GM19463 (cell line): Measurements from ENCODE around the gene AMACR.

Experiments used
- ATAC-seq: cut with Tn5 transposase; IDR thresholded peaks from one replicate; pipeline ENCODE4 v1.9.1; 2021; ENCODE audit warnings: mild to moderate bottlenecking, moderate library complexity; ENCODE audit not compliant: unreplicated experiment

Gene AMACR

DNA sequence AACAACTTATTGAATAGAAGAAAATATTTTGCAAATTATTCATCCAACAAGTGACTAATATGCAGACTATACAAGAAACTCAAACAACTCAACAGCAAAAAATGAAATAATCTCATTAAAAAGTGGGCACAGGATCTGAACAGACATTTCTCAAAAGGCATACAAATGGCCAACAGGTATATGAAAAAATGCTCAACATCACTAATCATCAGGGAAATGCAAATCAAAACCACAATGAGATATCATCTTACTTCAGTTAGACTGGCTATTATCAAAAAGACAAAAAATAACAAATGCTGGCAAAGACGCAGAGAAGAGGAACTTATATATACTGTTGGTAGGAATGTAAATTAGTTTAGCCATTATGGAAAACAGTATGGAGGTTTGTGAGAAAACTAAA lies 1.8 kb upstream of the AMACR start:
- ATAC-seq = no peak

GRCh38 chr5:34008802-34009201 lies 952 bp upstream of the AMACR start:
- ATAC-seq = no peak

DNA sequence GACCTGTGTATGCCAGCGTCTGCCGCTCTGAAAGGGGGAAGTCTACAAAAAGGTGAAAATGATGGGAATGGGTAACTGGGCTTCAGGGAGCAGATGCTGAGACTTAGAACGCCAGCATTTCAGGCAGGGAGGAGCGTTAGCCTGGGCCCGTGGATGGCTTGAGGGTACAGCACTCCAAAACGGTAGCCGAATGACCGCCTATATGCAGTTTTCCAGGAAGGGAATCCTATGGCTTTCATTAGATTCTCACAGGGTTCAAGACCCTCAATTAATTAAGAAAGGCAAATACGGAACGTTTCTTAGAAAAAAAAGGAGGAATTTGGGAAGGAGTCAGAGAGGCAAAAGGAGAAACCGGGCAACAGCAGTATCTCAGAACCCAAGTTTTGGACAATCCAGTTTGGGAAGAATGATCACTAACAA lies 639 bp downstream of the AMACR start:
- no peak for ATAC-seq

DNA sequence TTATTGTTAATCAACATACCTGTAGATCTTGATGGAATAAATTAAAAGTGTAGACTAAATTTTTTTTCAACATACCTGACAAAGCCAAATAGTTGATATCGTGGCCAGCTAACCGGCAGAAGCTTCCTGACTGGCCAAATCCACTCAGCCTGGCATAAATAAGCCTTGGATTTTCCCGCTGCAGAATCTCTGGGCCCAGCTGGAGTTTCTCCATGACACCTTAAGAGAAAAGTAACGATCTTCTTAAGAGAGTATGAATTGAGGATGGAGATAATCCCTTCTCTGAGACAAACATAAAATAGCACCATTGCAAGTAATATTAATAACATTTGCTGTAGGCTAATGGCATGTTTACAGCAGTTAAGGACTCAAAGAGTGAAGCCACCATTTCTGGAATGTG lies 2.2 kb downstream of the AMACR start:
- ATAC-seq = no peak

DNA sequence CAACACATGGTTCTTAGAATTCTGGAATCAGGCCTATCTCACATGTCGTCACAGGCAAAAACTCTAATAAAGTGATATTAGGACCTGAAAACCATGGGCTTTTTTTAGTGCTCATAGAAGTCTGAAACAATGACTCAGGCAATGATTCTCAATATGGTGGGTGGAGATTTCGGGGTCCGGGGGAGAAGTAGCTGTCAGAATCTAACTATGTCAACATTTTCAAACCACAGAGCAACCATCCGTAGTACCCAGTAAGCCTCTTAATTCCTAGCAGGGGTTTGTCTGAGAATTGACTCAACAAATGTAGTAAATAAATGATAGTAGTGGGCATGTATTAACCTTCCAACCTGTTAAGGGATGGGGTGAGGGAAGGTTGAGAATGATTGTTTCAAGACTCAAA lies 2.6 kb downstream of the AMACR start:
- no peak for ATAC-seq

DNA sequence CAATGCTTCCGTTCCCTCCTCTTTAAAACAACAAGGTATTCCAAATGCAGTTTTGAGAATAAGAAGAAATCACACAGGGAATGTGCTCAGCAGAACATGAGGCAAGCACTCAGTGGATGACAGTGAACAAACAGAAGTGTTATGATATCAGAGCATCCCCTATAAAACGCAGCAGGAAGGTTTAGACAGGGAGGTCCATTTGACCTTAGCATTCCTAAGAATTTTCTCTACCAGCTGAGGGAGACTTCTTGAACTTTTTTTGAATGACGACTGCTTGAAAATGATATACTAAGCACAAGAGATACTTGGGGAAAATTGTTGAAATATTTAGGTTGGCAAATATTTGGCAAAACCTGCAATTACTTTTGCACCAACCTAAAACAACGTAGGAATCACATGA lies 3.9 kb downstream of the AMACR start:
- ATAC-seq = no peak

DNA sequence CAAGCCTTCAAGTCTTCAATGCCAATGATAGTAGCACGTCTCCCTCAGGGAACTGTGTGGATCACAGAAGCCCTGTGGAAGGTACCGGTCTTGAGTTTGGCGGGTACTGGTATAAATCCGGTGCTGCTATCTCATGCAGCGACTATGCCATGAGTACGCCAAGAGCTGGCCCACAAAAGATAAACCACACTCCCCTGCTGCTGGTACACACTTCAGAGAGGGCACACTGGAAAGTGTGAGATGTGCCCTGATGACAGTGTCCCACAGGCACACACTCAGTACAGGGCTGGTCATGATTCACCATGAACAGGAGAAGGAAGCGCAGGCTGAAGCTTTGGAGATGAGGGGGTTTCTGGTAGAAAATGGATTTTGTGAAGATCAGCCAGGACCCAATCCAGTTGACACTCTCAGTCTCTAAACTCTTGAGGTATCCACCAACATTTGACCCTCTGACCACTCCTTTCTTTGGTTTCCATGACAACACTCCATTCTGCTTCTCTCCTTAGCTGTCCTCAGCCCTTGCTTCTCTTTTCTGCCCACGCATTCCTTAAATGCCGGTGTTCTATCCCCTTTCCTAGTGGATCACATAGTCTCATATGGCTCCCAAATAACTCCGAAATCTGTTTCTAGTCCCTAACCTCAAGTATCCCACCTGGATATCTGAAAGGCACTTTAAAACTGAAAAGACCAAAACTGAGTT lies 5.1 kb downstream of the AMACR start:
- no peak for ATAC-seq

- no peak for ATAC-seq
Observed at GRCh38 chr5:34001241-34001841, 6.5 kb downstream of the AMACR start.

DNA sequence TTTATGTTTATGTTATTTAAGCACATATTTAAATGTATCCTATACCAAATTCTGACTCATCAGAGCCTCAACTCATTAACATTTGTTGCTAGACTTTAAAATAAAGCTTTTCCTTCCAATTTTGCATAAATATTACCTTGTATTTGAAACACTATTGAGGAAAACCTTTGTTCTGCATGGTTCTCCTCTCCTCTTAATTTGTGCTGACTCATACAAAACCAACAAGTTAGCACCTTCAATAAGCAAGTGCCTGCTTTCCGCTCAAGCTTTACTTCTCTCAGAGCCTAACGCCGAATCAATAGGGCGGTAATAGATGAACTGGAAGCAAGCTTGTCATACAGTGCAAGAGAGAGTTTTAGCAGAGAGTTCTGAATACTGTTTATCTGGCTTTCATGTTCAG lies 7.9 kb downstream of the AMACR start:
- no peak for ATAC-seq

GRCh38 chr5:33997331-33997983 lies 10.4 kb downstream of the AMACR start:
- peak; percentile 62 for ATAC-seq

- no peak for ATAC-seq
Observed at GRCh38 chr5:33995865-33996264, 12.0 kb downstream of the AMACR start.

DNA sequence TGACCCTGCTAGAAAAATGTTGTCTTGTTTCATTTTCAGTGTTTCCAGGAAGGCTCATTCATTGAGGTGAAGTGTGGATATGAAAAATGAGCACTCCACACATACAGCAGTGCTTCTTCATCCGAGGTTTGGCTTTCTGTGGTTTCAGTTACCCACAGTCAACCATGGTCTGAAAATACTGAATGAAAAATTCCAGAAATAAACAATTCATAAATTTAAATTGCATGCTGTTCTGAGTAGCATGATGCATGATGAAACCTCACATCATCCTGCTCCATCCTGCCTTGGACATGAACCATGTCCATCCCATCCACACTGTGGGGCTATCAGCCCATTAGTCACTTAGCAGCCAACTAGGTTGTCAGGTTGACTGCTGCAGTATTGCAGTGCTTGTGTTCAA lies 13.0 kb downstream of the AMACR start:
- ATAC-seq = peak; percentile 65

DNA sequence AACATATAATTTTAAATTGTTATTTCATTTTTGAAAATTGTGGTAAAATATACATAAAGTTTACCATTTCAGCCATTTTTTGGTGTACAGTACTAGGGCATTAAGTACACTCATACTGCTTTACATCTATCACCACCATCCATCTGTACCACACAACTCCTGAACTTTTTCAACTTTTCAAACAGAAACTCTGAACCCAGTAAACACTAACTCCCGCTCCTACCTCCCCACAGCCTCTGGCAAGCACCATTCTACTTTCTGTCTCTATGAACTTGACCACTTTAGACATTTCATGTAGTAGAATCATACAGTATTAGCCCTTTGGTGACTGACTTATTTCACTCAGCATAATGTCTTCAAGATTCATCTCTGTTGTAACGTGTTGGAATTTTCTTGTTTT lies 15.0 kb downstream of the AMACR start:
- no peak for ATAC-seq

GRCh38 chr5:33985447-33985846 lies 22.4 kb downstream of the AMACR start:
- ATAC-seq = no peak

DNA sequence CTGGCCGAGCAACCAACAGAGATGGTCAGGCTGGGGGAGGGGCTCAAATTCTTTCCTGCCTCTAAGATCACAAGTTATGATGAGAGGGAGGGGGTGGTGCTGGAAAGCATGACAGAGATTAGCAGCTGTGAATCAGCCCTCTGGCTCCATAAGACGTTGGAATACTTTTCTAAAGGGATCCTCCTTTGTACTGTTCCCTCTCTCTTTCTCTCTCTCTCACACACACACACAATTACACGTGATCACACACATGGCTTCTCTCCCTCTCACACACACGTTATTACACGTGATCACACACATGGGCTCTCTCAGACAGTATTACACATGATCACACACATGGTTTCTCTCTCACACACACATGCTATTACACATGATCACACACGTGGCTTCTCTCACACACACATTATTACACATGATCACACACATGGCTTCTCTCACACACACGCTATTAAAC lies 23.2 kb downstream of the AMACR start, which contains the start of gene SLC45A2:
TSS of gene SLC45A2 (minus strand) at position 23 of the 454 bp plus-strand sequence. CDS start 110 bp downstream, outside the sequence.
- ATAC-seq = no peak

- no peak for ATAC-seq
Observed at GRCh38 chr5:33984178-33984577, 23.7 kb downstream of the AMACR start.

- ATAC-seq = no peak
Observed at GRCh38 chr5:33981408-33982162, 26.3 kb downstream of the AMACR start.

GRCh38 chr5:33980030-33980429 lies 27.8 kb downstream of the AMACR start:
- no peak for ATAC-seq

DNA sequence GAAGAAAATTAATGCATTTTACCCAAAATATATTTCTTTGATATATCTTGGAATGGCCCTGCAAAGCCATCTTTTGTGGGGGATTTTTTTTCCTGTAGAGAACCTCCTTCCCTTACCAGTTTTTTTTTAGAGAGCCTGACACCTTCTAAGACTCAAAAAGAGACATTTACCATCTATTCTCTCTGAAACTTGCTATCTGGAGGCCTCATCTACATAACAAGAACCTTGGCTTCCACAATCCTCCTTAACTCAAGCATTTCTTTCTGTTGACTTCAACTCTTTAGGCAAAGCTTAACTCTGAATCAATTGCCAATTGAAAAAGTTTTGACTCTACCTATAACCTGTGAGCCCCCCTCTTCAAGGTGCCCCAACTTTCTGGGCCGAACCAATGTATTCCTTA lies 29.5 kb downstream of the AMACR start:
- no peak for ATAC-seq

GRCh38 chr5:33976307-33976706 lies 31.5 kb downstream of the AMACR start:
- ATAC-seq = no peak

- no peak for ATAC-seq
Observed at GRCh38 chr5:33975852-33976251, 32.0 kb downstream of the AMACR start.
